Body of pancreas (tissue), 4 donors: ENCODE measurements around the gene TMTC4. TPM values are rescaled to one million over a fixed set of nuclear protein-coding genes. Genes with fewer than 3 reads are reported as not detected.

Source experiments
- ATAC-seq: fragments of 150-250 bp; one replicate; pipeline ENCODE4 v1.9.1; 2016
- DNase-seq, 4 donors: peaks; one replicate each; pipeline ENCODE4 v3.0.0-alpha.2; 2019
- H3K27ac ChIP-seq, 4 donors: fragments of 200-600 bp; sonication (generic); 1 replicate in 3 of 4; 2 replicates in 1 of 4; pipeline versions ENCODE4 v1.5.1 to v1.6.1; 2016 to 2019; ENCODE audit warnings: mild to moderate bottlenecking in 1 of 4, mixed read lengths in 1 of 4, moderate library complexity in 1 of 4
- H3K27me3 ChIP-seq, 2 donors: fragments of 200-600 bp; sonication (generic); one replicate each; pipeline ENCODE4 v1.6.0; 2016; ENCODE audit warnings: mild to moderate bottlenecking in 1 of 2
- H3K36me3 ChIP-seq, 2 donors: fragments of 200-600 bp; sonication (generic); replicated peaks in 1 of 2; 2 replicates each; pipeline ENCODE4 v1.5.1; 2016; ENCODE audit warnings: low read depth in 2 of 2; ENCODE audit not compliant: insufficient read depth in 1 of 2
- H3K4me1 ChIP-seq: fragments of 200-600 bp; sonication (generic); one replicate; pipeline ENCODE4 v1.6.0; 2016
- H3K4me3 ChIP-seq, 2 donors: fragments of 200-600 bp; sonication (generic); 1 replicate in 1 of 2; 2 replicates in 1 of 2; pipeline ENCODE4 v1.5.1; 2016 to 2019
- H3K9me3 ChIP-seq, 3 donors: fragments of 200-600 bp; sonication (generic); 1 replicate in 2 of 3; 2 replicates in 1 of 3; pipeline ENCODE4 v1.5.1; 2016
- POLR2A ChIP-seq, 3 donors: fragments of 450-650 bp; IDR thresholded peaks; one replicate each; pipeline ENCODE4 v1.6.1; 2016; ENCODE audit warnings: antibody characterized with exemption in 3 of 3, mild to moderate bottlenecking in 2 of 3
- WGBS, 2 donors: methylation state at CpG; one replicate each; pipeline ENCODE4 v1.1.5; 2017; 5-methylcytosine and 5-hydroxymethylcytosine counted together
- intact Hi-C: fragments of 100-400 bp; cut with DNase I; formaldehyde crosslinking; loops from one replicate; pipeline ENCODE4 v1.15.1; 2023
- total RNA-seq, 2 donors: library from RNA; depleted of rRNA; stranded (reverse); fragments of >200 nt; gene quantifications; one replicate each; pipeline ENCODE4 v1.1.0, GENCODE V29; 2016
- TF ChIP-seq, protein P1 (sequence below), 7 experiments: fragments of 450-650 bp in 4 of 7; fragments of 200-600 bp in 3 of 7; sonication (generic) in 3 of 7; IDR thresholded peaks; one replicate each; pipeline ENCODE4 v1.5.1; 2016 to 2019; ENCODE audit warnings: antibody characterized with exemption in 7 of 7

TMTC4 gene
- total RNA-seq, 2 donors from 2014 or later, result 18.5 to 27.5 TPM

DNA sequence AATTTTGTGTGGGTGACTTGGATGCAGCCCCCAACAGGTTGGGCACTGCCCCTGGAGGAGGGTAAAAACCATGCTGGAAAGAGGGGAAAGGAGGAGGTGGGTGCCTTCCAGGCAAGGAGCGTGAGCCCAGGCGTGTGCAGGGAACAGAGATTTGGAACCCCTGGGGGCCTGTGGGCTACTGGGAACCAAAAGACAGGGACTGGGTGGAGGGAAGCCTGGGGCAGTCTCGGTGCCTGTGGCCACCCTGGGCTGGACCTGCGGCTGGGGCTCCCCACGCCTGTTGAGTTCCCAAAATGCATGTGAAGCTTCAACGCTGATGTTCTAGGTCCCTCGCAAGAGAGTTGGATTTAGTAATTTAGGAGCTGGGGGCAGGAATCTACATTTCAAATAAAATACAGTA lies 110.8 kb downstream of the TMTC4 start:
- ATAC-seq (no peak), DNase-seq (no peak)
- TF ChIP-seq POLR2A (IDR thresholded peaks at IDR 0.05), result no peak
- TF ChIP-seq, protein P1, sequence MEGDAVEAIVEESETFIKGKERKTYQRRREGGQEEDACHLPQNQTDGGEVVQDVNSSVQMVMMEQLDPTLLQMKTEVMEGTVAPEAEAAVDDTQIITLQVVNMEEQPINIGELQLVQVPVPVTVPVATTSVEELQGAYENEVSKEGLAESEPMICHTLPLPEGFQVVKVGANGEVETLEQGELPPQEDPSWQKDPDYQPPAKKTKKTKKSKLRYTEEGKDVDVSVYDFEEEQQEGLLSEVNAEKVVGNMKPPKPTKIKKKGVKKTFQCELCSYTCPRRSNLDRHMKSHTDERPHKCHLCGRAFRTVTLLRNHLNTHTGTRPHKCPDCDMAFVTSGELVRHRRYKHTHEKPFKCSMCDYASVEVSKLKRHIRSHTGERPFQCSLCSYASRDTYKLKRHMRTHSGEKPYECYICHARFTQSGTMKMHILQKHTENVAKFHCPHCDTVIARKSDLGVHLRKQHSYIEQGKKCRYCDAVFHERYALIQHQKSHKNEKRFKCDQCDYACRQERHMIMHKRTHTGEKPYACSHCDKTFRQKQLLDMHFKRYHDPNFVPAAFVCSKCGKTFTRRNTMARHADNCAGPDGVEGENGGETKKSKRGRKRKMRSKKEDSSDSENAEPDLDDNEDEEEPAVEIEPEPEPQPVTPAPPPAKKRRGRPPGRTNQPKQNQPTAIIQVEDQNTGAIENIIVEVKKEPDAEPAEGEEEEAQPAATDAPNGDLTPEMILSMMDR (IDR thresholded peaks at IDR 0.05), result no peak
- intact Hi-C loops, result no loop called here
- no peaks in the 10 kb centered on the region for H3K36me3 ChIP-seq
- no peak overlapping the region for H3K4me3 ChIP-seq
- 93 to 95% methylated on average over 7 of the region's 7 CpGs for WGBS, 2 donors
- no peak overlapping the region for H3K27ac ChIP-seq
- no peaks in the 10 kb centered on the region for H3K27me3 ChIP-seq
- peaks cover 25% of the 10 kb centered on the region for H3K4me1 ChIP-seq
- no peaks in the 10 kb centered on the region for H3K9me3 ChIP-seq

- ATAC-seq (no peak), DNase-seq (no peak)
- Histone ChIP-seq H3K4me3 (no peak overlapping the region), H3K9me3 (no peaks in the 10 kb centered on the region), H3K27ac (no peak overlapping the region), H3K36me3 (no peaks in the 10 kb centered on the region), H3K4me1 (peaks cover 25% of the 10 kb centered on the region), H3K27me3 (no peaks in the 10 kb centered on the region)
- WGBS, 2 donors, result 49 to 72% methylated on average over 6 to 7 of the region's 7 CpGs
- intact Hi-C loops, result no loop called here
- TF ChIP-seq POLR2A (IDR thresholded peaks at IDR 0.05), result no peak
- TF ChIP-seq, protein P1 (IDR thresholded peaks at IDR 0.05), result no peak
Observed at GRCh38 chr13:100561599-100562204, 112.9 kb downstream of the TMTC4 start.

DNA sequence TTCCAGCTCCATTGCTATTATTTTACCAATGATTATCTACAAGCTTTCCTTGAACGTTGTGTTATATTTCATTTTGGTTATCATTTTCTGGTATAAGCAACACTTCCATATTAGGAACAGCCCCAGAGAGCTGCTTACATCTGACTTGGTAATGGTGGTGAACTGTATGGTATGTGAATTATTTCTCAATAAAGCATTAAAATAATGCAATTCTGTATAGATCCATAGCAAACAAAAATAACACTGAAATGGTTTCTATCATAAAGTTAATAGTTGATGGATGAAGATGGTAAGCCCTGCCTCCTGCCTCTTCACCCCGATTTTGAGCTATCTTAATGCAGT lies 113.5 kb downstream of the TMTC4 start:
- Histone ChIP-seq H3K27me3 (no peaks in the 10 kb centered on the region), H3K36me3 (no peaks in the 10 kb centered on the region), H3K4me3 (no peak overlapping the region), H3K27ac (no peak overlapping the region), H3K4me1 (peaks cover 25% of the 10 kb centered on the region), H3K9me3 (no peaks in the 10 kb centered on the region)
- intact Hi-C loops, result no loop called here
- no peak for DNase-seq
- ATAC-seq, result no peak
- WGBS, 2 donors, result 63 to 65% methylated on average over 2 of the region's 2 CpGs
- TF ChIP-seq POLR2A (IDR thresholded peaks at IDR 0.05), result no peak
- TF ChIP-seq, protein P1 (IDR thresholded peaks at IDR 0.05), result no peak

DNA sequence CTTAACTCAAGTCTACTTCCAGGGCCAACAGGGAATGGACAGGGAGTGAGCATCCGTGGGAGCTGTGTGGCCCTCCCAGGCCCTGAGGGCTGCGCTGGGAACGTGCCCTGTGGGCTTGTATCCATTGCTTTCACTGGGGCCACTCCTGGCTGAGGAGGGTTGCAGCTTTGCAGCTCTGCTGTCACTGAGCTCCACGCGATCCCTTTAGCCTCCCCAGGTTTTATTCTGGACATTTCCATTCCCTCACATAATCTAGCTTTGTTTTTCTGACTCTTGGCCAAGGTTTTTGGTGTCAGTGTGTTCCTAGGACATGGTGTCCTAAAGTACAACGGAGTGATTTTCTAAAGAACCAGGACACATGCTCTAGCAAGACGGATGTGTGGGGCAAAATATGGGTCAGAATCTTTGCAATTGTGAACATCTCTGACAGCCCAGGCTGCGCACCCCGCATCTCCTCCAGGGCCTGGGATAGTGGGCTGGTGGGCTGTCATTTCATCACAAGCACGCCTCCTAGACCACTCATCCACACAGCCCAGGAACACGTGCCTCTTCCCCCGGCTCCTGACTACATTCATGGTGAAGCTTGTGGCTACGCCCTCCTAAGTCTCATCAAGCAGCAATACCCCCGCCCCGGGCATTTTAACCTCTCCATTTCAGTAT lies 114.0 kb downstream of the TMTC4 start:
- intact Hi-C loops, result no loop called here
- TF ChIP-seq POLR2A (IDR thresholded peaks at IDR 0.05), result no peak
- TF ChIP-seq, protein P1 (IDR thresholded peaks at IDR 0.05), result no peak
- Histone ChIP-seq H3K36me3 (no peaks in the 10 kb centered on the region), H3K27ac (no peak overlapping the region), H3K4me3 (no peak overlapping the region), H3K4me1 (peaks cover 25% of the 10 kb centered on the region), H3K9me3 (no peaks in the 10 kb centered on the region), H3K27me3 (no peaks in the 10 kb centered on the region)
- WGBS, 2 donors, result 88 to 90% methylated on average over 15 of the region's 15 CpGs
- DNase-seq (no peak), ATAC-seq (peak; percentile 36)

DNA sequence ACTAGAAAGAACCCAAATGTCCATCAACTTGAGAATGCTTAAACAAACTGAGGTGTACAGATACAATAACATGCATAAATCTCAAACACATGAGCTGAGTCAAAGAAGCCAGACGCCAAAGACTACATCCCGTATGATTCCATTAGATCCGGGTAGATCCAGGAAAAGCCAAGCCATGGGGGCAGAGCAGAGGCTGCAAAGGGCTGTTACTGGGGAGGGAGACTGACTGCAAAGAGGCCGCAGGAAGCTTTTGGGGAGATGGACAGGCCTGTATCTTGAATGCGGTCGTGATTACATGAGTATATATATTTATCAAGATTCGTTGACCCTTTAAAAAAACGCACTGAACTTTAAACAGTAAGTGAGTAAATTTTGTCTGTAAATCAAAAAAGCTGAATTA lies 114.7 kb downstream of the TMTC4 start:
- TF ChIP-seq, protein P1 (IDR thresholded peaks at IDR 0.05), result no peak
- TF ChIP-seq POLR2A (IDR thresholded peaks at IDR 0.05), result no peak
- 83 to 85% methylated on average over 8 of the region's 8 CpGs for WGBS, 2 donors
- H3K27me3 ChIP-seq, result no peaks in the 10 kb centered on the region
- ATAC-seq, result no peak
- DNase-seq, result no peak
- H3K4me3 ChIP-seq, result no peak overlapping the region
- intact Hi-C loops, result no loop called here
- H3K9me3 ChIP-seq, result no peaks in the 10 kb centered on the region
- peaks cover 22% of the 10 kb centered on the region for H3K4me1 ChIP-seq
- H3K36me3 ChIP-seq, result no peaks in the 10 kb centered on the region
- H3K27ac ChIP-seq, result no peak overlapping the region
